ENCODE results near the gene LIN54. TPM values are rescaled to one million over a fixed set of nuclear protein-coding genes. Genes with fewer than 3 reads are reported as not detected.
A peak's percentile ranks its signal among the peaks of the same experiment; 100 is the strongest.

The LIN54 gene
- total and polyA plus RNA-seq, 9 of the 15 experiments (the other 6 are each of a cell fraction or from before 2014, with no cell fraction given): 2.2 to 22.5 (median 15.8) TPM

GRCh38 chr4:83012687-83013419 lies 2.2 kb upstream of the LIN54 start (continued):
- no peak for TF ChIP-seq IRF1 (CRISPR knock-in tag; IDR thresholded peaks at IDR 0.05; ENCODE audit: borderline replicate concordance)
- peak; percentile 91 for TF ChIP-seq HMGN3 (IDR thresholded peaks at IDR 0.05; ENCODE audit: borderline replicate concordance, extremely low read depth, insufficient read length, low read depth, low read length)
- TF ChIP-seq, protein P1, sequence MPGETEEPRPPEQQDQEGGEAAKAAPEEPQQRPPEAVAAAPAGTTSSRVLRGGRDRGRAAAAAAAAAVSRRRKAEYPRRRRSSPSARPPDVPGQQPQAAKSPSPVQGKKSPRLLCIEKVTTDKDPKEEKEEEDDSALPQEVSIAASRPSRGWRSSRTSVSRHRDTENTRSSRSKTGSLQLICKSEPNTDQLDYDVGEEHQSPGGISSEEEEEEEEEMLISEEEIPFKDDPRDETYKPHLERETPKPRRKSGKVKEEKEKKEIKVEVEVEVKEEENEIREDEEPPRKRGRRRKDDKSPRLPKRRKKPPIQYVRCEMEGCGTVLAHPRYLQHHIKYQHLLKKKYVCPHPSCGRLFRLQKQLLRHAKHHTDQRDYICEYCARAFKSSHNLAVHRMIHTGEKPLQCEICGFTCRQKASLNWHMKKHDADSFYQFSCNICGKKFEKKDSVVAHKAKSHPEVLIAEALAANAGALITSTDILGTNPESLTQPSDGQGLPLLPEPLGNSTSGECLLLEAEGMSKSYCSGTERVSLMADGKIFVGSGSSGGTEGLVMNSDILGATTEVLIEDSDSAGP (CRISPR knock-in tag; IDR thresholded peaks at IDR 0.05): no peak
- TF ChIP-seq ASH1L (IDR thresholded peaks at IDR 0.05; ENCODE audit: borderline replicate concordance, low read depth, partially characterized antibody): peak; percentile 71
- TF ChIP-seq TRIM28 (IDR thresholded peaks at IDR 0.05): peak; percentile 69; the same call in 1 of the 2 replicates
- no peak for TF ChIP-seq ZNF354B (CRISPR knock-in tag; IDR thresholded peaks at IDR 0.05)
- TF ChIP-seq ZFP30 (CRISPR knock-in tag; IDR thresholded peaks at IDR 0.05; ENCODE audit: borderline replicate concordance): no peak
- no peak for TF ChIP-seq ZHX1 (conservative IDR thresholded peaks at IDR 0.05; ENCODE audit: low read length)
- peak; percentile 38 for TF ChIP-seq HNRNPLL (IDR thresholded peaks at IDR 0.05; ENCODE audit: low read depth, low read length, poor library complexity, severe bottlenecking)
- TF ChIP-seq, protein P2, sequence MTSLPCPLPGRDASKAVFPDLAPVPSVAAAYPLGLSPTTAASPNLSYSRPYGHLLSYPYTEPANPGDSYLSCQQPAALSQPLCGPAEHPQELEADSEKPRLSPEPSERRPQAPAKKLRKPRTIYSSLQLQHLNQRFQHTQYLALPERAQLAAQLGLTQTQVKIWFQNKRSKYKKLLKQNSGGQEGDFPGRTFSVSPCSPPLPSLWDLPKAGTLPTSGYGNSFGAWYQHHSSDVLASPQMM (CRISPR knock-in tag; IDR thresholded peaks at IDR 0.05): no peak
- TF ChIP-seq HMG20A (CRISPR knock-in tag; conservative IDR thresholded peaks at IDR 0.05): no peak
- TF ChIP-seq CBX8 (IDR thresholded peaks at IDR 0.05; ENCODE audit: borderline replicate concordance, extremely low read depth, low read depth, low read length, poor library complexity, severe bottlenecking): no peak
- peak; percentile 57; the same call in 1 of the 2 replicates for TF ChIP-seq PKNOX1 (IDR thresholded peaks at IDR 0.05)
- peak; percentile 64; the same call in 1 of the 2 replicates for TF ChIP-seq JUN (IDR thresholded peaks at IDR 0.05; ENCODE audit: borderline replicate concordance, low read depth, low read length)
- TF ChIP-seq JUN (CRISPR knock-in tag; IDR thresholded peaks at IDR 0.05; ENCODE audit: borderline replicate concordance): no peak
- no peak for TF ChIP-seq RFX7 (CRISPR knock-in tag; IDR thresholded peaks at IDR 0.05)
- TF ChIP-seq ZNF431 (CRISPR knock-in tag; IDR thresholded peaks at IDR 0.05): no peak; the same call in 1 of the 2 replicates
- TF ChIP-seq, protein P3, sequence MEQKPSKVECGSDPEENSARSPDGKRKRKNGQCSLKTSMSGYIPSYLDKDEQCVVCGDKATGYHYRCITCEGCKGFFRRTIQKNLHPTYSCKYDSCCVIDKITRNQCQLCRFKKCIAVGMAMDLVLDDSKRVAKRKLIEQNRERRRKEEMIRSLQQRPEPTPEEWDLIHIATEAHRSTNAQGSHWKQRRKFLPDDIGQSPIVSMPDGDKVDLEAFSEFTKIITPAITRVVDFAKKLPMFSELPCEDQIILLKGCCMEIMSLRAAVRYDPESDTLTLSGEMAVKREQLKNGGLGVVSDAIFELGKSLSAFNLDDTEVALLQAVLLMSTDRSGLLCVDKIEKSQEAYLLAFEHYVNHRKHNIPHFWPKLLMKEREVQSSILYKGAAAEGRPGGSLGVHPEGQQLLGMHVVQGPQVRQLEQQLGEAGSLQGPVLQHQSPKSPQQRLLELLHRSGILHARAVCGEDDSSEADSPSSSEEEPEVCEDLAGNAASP (IDR thresholded peaks at IDR 0.05): no peak
- no peak for TF ChIP-seq ZNF311 (CRISPR knock-in tag; IDR thresholded peaks at IDR 0.05)
